ENCODE data around the gene TOMM5.

The TOMM5 gene

DNA sequence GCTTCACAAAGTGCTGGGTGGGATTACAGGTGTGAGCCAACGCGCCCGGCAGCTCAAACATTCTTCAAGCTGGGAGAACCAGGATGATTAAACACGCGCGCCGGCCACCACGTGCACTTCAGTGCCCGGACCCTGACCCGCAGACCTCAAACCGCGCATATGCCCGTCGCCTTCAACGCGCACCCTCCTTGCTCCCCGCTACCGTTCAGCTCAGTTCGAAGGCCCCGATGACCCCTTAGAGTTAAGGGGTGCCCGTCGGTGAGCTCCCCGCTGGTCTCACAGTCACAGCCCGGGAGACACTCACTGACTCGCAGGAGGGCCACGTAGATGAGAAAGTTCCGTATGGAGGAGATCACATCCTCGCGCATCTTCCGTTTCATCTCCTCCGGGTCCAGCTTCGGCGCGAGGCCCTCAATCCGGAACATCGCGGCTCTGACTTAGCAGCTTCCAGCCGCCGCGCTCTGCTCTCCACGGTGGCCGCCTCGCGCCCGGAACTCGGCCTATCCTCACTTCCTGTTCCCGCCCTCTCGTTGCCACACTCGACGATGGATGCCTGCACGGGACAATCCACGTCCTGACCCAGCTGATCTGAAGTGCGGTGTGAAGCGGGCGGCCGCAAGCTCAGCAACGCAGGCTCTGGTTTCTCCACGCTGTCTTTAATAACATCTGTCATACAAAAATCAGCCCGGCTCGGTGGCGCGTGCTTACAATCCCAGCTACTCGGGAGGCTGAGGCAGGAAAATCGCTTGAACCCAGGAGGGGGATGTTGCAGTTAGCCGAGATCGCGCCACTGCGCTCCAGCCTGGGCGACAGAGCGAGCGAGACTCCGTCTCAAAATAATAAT is at the start of gene TOMM5:
TOMM5 (minus strand) TSS at position 490 of the 844 bp plus-strand sequence; CDS start at position 425, 65 bp downstream.
- in situ Hi-C loops (cut with MboI; ENCODE audit: low sequenced_read_pairs) = no loop called here

DNA sequence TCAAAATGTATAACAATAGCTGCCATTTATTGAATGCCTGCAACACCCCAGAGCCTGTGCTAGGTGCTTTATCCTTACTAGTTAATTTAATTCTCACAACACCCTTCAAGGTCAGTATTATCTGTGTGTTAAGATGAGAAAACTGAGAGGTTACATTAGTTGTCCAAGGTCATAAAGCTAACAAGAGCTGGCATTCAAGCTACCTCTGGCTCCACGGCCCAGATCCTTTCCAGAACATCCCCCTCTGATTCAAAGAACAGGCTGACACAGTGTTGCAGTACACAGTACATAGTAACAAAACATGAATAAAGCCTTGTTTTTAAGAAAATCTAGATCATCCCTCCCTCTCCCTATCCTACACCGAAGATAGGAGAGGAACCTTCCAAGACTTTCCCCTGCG is 48.9 kb upstream of the TOMM5 start:
- in situ Hi-C loops (cut with MboI; ENCODE audit: low sequenced_read_pairs) = no loop called here

GRCh38 chr9:37640246-37640645 is 47.8 kb upstream of the TOMM5 start:
- in situ Hi-C loops (cut with MboI; ENCODE audit: low sequenced_read_pairs) = no loop called here

DNA sequence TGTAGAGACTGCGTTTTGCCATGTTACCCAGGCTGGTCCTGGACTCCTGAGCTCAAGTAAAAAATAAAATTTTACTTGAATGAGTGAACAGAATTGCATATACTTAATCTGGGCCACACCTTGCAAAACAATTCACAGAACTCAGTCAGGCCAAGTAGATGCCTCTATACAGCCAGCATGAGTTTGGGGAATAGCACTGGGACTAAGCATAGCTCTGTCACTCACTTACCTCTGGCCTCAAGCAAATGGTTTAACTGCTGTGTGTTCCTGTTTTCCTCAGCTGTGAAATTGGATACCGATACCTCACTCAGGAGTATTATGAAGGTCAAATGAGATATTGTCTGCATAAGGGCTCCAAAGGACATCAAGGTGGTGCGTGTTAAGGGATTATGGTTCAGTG is 47.4 kb upstream of the TOMM5 start:
- in situ Hi-C loops (cut with MboI; ENCODE audit: low sequenced_read_pairs) = no loop called here

DNA sequence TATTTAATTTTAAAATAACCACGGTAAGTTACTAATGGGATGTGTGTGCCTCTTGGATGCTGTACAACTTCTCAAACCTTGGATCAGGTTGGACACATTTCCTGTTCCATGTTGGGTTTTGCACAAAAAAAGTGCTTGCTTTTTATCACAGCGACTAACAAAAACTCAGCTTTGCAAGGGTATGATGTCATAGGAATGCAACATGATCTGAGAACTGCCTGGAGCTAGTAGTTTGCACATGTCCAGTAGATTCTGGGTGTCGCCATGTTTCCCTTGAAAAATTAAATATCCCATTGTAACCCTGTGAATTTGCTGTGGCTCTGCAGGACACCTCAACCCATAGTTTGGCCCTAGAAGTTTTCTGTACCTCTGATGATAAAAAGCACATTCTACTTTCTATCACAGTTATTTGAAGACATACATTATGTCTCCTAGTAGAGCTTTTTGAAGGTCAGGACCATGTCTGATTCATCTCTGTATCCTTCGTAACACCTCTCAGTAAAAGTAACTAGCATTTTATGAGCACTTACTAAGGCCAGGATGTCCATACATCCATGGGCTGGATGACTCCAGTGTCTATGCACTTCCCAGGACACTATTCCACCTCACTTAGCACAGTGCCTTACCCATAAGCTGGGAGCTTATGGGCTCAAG is 46.8 kb upstream of the TOMM5 start:
- in situ Hi-C loops (cut with MboI; ENCODE audit: low sequenced_read_pairs) = no loop called here

GRCh38 chr9:37636511-37637448 is 44.4 kb upstream of the TOMM5 start:
- in situ Hi-C loops (cut with MboI; ENCODE audit: low sequenced_read_pairs) = no loop called here

DNA sequence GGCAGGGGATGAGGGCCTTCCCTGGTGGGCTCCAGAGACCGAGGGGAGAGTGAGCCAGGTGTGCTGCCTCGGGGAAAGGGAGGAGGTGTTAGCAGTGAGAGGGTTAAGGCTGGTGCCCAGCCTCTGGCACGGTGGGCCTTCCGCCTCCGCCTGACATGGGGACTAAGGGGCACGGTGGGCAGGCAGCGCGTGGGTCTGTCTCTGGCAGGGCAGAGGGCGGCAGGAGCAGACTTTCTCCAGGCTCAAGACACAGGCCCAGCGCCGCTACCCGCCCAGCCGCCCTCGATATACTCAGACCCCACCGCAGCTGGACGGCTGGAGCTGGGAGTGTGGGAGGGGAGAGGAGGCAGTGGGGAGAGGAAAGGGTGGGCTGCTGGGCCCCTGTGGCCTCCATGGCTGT is 43.4 kb upstream of the TOMM5 start:
- in situ Hi-C loops (cut with MboI; ENCODE audit: low sequenced_read_pairs) = no loop called here

GRCh38 chr9:37632479-37632878 is 40.1 kb upstream of the TOMM5 start:
- in situ Hi-C loops (cut with MboI; ENCODE audit: low sequenced_read_pairs) = no loop called here

DNA sequence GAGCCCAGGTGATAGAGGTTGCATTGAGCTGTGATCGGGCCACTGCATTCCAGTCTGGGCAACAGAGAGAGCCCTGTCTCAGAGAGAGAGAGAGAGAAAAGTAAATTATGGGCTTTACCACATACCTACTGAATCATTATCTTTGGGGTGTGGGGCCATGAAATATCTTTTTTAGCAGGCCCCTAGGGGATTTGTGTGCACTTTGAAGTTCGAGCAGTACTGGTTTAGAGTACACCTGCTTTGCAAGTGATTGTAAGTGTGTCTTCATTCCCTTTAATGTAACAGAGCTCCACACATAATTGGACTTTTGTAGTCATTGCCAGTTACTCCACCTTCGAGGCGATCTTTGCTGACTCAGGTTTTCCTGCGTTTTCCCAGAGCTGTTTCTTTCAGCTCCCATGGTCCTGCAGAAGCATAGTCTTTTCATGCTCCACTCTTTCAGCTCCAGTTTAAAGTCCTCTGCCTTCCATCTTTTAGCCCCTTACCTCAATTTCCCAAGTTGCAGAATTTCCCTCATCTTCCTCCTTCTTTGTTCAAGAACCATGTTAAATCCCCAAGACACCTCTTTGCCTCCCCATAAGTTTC is 34.4 kb upstream of the TOMM5 start:
- in situ Hi-C loops (cut with MboI; ENCODE audit: low sequenced_read_pairs) = no loop called here

- in situ Hi-C loops (cut with MboI; ENCODE audit: low sequenced_read_pairs) = no loop called here
Observed at GRCh38 chr9:37625758-37626147, 33.4 kb upstream of the TOMM5 start.

DNA sequence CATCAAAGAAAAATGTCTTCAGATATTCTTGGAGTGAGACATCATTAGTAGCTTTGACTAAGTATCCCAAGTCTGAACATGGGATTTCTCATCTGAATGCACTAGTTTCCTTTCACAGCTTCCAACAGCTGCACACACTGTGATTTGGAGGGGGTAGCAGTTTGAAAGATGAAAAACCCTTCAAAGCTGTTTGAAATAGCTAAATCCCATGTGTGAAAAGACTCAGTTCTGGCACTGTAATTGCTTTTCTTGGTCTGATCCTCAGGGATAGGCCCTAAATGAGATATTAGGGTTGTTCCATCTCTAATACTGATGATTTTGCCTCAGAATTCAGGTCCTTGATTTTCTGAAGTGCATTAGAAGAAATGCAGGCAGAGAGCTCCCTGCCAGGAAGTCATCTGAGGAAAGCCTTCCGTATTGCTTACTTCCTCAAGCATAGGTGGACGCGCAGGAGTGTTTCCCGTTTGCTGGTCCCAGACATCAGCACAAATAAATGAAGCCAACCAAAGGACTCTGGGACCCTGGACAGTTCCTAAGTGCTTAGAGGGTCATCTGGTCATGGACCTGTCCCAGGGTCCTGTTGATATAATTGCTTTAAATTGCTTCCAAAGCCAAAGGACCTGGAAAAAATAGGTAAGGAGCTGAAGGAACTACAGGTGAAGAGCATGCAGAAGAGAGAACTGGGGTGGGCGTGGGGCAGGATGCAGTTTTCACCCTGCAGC is 32.8 kb upstream of the TOMM5 start:
- in situ Hi-C loops (cut with MboI; ENCODE audit: low sequenced_read_pairs) = no loop called here

- in situ Hi-C loops (cut with MboI; ENCODE audit: low sequenced_read_pairs) = no loop called here
Observed at GRCh38 chr9:37624073-37624472, 31.7 kb upstream of the TOMM5 start.

DNA sequence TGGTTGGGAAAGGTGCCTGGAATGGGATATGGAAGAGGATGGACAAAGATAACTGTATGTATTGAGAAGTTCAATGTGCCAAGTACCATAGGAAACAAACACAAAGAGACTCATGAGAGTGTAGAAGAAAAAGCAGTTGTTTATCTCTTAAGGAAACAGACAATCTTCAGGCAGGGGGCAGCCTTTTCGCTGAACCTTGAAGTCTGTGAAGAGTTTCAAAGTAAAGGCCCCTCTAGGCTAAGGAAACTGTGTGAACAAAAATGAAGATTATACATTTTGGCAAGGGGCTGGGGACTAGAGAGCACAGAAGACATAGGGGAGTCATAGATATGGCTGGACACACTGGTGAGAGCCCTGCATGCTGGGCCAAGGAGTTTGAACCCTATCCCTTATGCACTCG is 30.9 kb upstream of the TOMM5 start:
- in situ Hi-C loops (cut with MboI; ENCODE audit: low sequenced_read_pairs) = no loop called here

DNA sequence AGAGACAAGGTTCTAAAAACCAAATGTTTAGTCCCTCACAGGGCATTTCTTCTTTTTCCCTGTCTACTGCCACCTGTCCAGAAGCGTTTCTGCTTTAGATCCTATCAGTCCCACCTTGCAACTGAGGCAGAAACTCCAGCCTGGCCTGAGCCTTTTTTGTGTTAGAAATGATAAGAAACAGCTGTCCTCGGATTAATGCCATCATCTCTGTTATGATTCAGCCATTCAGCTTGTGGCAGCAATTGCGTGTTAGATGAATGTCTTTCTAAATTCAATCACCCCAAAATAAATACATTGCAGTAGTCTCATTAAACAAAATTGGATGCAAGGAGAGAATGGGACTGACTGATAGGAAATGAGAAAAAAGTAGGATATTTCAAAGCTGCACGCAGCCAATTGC is 30.1 kb upstream of the TOMM5 start:
- in situ Hi-C loops (cut with MboI; ENCODE audit: low sequenced_read_pairs) = no loop called here

GRCh38 chr9:37621273-37622121 is 29.1 kb upstream of the TOMM5 start:
- in situ Hi-C loops (cut with MboI; ENCODE audit: low sequenced_read_pairs) = no loop called here

GRCh38 chr9:37620396-37620795 is 28.0 kb upstream of the TOMM5 start:
- in situ Hi-C loops (cut with MboI; ENCODE audit: low sequenced_read_pairs) = no loop called here

DNA sequence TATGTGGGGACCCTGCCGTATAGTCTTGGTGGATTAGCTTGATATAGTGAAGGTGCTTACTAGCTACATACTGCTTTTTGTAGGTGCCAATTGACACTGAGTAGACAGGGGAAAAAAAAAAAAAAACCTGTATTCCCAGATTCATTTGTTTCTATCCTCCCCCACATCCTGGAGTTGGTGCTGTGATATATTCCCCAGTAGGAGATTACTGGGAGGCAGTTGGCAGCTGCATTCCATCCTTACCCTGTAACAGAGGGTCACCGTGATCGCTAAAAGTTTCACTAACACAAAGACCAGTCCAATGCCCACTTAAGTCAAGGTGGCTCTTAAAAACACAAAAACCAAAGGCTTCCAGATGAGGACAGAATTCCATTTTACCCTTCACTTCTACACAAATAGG is 27.4 kb upstream of the TOMM5 start:
- in situ Hi-C loops (cut with MboI; ENCODE audit: low sequenced_read_pairs) = no loop called here

- in situ Hi-C loops (cut with MboI; ENCODE audit: low sequenced_read_pairs) = no loop called here
Observed at GRCh38 chr9:37618817-37619216, 26.4 kb upstream of the TOMM5 start.

DNA sequence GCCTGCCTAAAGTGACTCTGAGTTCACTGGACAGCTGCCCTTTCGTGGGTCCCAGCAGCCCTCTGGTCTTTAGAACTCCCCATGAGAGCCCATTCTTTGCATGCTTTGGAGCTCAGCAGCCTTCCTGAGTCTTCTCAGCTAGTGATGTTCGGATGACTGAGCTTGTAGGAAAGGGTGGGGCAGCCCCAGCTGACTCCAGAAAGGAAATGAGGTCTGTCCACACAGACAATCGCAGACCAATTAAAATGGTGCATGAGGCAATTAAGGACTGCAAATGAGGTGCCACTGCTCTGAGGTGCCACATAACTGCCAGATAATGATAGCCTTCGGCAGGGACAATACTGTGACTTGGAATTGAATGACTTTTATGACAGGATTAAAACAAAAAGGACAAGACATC is 25.4 kb upstream of the TOMM5 start:
- in situ Hi-C loops (cut with MboI; ENCODE audit: low sequenced_read_pairs) = no loop called here
